Tibial nerve (tissue), 4 donors: ENCODE data around the gene STAMBP. TPM values are rescaled to one million over a fixed set of nuclear protein-coding genes. Genes with fewer than 3 reads are reported as not detected.
A peak's percentile ranks its signal among the peaks of the same experiment; 100 is the strongest.
"Not testable (repeated sequence)": the region's sequence is repeated elsewhere in the genome, so short reads cannot be mapped to it uniquely, and the experiment has no call there.

Experiments used
- DNase-seq, 2 donors: peaks; one replicate each; pipeline ENCODE4 v3.0.0-alpha.2; 2019; ENCODE audit warnings: low spot score in 2 of 2
- H3K27ac ChIP-seq, 4 donors: fragments of 200-600 bp; sonication (generic) in 3 of 4; one replicate each; pipeline ENCODE4 v1.5.1; 2017 to 2019; ENCODE audit warnings: mild to moderate bottlenecking in 1 of 4
- H3K27me3 ChIP-seq, 2 donors: fragments of 200-600 bp; sonication (generic) in 1 of 2; one replicate each; pipeline versions ENCODE4 v1.5.1 to v1.6.0; 2017 to 2019
- H3K36me3 ChIP-seq, 3 donors: fragments of 200-600 bp; sonication (generic); one replicate each; pipeline ENCODE4 v1.5.1; 2018 to 2019
- H3K4me1 ChIP-seq, 4 donors: fragments of 200-600 bp; sonication (generic) in 3 of 4; one replicate each; pipeline ENCODE4 v1.5.1; 2017 to 2019
- H3K4me3 ChIP-seq, 4 donors: fragments of 200-600 bp; sonication (generic) in 3 of 4; one replicate each; pipeline ENCODE4 v1.5.1; 2017 to 2019; ENCODE audit warnings: mild to moderate bottlenecking in 1 of 4, moderate library complexity in 1 of 4
- H3K9me3 ChIP-seq, 4 donors: fragments of 200-600 bp; sonication (generic) in 3 of 4; one replicate each; pipeline ENCODE4 v1.5.1; 2017 to 2019
- EP300 ChIP-seq, 2 donors: sonication (generic); formaldehyde crosslinking; IDR thresholded peaks; one replicate each; pipeline ENCODE4 v1.6.1; 2017; ENCODE audit warnings: antibody characterized with exemption in 2 of 2, mild to moderate bottlenecking in 1 of 2
- POLR2A ChIP-seq, 2 donors: fragments of 450-650 bp; IDR thresholded peaks; one replicate each; pipeline ENCODE4 v1.6.1; 2017; ENCODE audit warnings: antibody characterized with exemption in 2 of 2, mild to moderate bottlenecking in 2 of 2, moderate library complexity in 2 of 2
- WGBS, 2 donors: methylation state at CpG; one replicate each; pipeline ENCODE4 v1.1.5; 2018; 5-methylcytosine and 5-hydroxymethylcytosine counted together
- total RNA-seq, 4 donors: library from RNA; depleted of rRNA; stranded (reverse); fragments of >200 nt; gene quantifications; one replicate each; pipeline ENCODE4 v1.1.0, GENCODE V29; 2016
- TF ChIP-seq, protein P1 (sequence below), 5 experiments: fragments of 200-600 bp in 3 of 5; fragments of 450-650 bp in 2 of 5; sonication (generic) in 3 of 5; IDR thresholded peaks; one replicate each; pipeline ENCODE4 v1.5.1; 2016 to 2019; ENCODE audit warnings: antibody characterized with exemption in 5 of 5, mild to moderate bottlenecking in 3 of 5, moderate library complexity in 2 of 5

STAMBP gene
- total RNA-seq, 4 donors from 2014 or later, result 20.7 to 47.2 (median 24.8) TPM

GRCh38 chr2:73868204-73868978, 39.6 kb downstream of the STAMBP start:
- H3K36me3 ChIP-seq, result peaks cover 0 to 52% (median 5%) of the 10 kb centered on the region in 3 donors
- DNase-seq, result no peak
- TF ChIP-seq, protein P1, sequence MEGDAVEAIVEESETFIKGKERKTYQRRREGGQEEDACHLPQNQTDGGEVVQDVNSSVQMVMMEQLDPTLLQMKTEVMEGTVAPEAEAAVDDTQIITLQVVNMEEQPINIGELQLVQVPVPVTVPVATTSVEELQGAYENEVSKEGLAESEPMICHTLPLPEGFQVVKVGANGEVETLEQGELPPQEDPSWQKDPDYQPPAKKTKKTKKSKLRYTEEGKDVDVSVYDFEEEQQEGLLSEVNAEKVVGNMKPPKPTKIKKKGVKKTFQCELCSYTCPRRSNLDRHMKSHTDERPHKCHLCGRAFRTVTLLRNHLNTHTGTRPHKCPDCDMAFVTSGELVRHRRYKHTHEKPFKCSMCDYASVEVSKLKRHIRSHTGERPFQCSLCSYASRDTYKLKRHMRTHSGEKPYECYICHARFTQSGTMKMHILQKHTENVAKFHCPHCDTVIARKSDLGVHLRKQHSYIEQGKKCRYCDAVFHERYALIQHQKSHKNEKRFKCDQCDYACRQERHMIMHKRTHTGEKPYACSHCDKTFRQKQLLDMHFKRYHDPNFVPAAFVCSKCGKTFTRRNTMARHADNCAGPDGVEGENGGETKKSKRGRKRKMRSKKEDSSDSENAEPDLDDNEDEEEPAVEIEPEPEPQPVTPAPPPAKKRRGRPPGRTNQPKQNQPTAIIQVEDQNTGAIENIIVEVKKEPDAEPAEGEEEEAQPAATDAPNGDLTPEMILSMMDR (IDR thresholded peaks at IDR 0.05), result no peak
- no peak overlapping the region for H3K4me3 ChIP-seq
- no peaks in the 10 kb centered on the region for H3K27me3 ChIP-seq
- WGBS, 2 donors, result 83 to 90% methylated on average over 9 of the region's 9 CpGs
- H3K9me3 ChIP-seq, result no peaks in the 10 kb centered on the region
- no peak overlapping the region for H3K27ac ChIP-seq
- peaks cover 0 to 13% (median 2%) of the 10 kb centered on the region in 4 donors for H3K4me1 ChIP-seq

GRCh38 chr2:73870084-73870483, 41.3 kb downstream of the STAMBP start:
- H3K4me3 ChIP-seq, result no peak overlapping the region
- TF ChIP-seq EP300 (IDR thresholded peaks at IDR 0.05) (peak in 1 of 2 donors; percentile 48), POLR2A (IDR thresholded peaks at IDR 0.05) (no peak)
- 11 to 17% methylated on average over 4 of the region's 4 CpGs for WGBS, 2 donors
- H3K4me1 ChIP-seq, result peaks cover 0 to 13% (median 2%) of the 10 kb centered on the region in 4 donors
- H3K9me3 ChIP-seq, result no peaks in the 10 kb centered on the region
- H3K27me3 ChIP-seq, result no peaks in the 10 kb centered on the region
- peak; percentile 40 to 71 for DNase-seq
- peak overlapping the region in 3 of 4 donors; percentile 15 to 82 (median 76) for H3K27ac ChIP-seq
- H3K36me3 ChIP-seq, result peaks cover 0 to 36% (median 0%) of the 10 kb centered on the region in 3 donors

GRCh38 chr2:73877071-73877802, 48.5 kb downstream of the STAMBP start:
- no peaks in the 10 kb centered on the region for H3K9me3 ChIP-seq
- H3K27me3 ChIP-seq, result no peaks in the 10 kb centered on the region
- H3K4me3 ChIP-seq, result no peak overlapping the region
- no peaks in the 10 kb centered on the region for H3K4me1 ChIP-seq
- DNase-seq, result no peak
- WGBS, 2 donors, result 70 to 72% methylated on average over 9 of the region's 9 CpGs
- H3K27ac ChIP-seq, result no peak overlapping the region
- TF ChIP-seq EP300 (IDR thresholded peaks at IDR 0.05), result peak in 1 of 2 donors; percentile 23
- TF ChIP-seq, protein P1 (IDR thresholded peaks at IDR 0.05), result no peak
- peaks cover 0 to 2% (median 0%) of the 10 kb centered on the region in 3 donors for H3K36me3 ChIP-seq

GRCh38 chr2:73877984-73878383, 49.2 kb downstream of the STAMBP start:
- not testable (repeated sequence) for DNase-seq, H3K27me3 ChIP-seq, H3K9me3 ChIP-seq, H3K4me3 ChIP-seq, H3K27ac ChIP-seq, H3K4me1 ChIP-seq, H3K36me3 ChIP-seq
- WGBS, 2 donors, result 91% methylated on average over 5 of the region's 5 CpGs

GRCh38 chr2:73885406-73885805, 56.6 kb downstream of the STAMBP start:
- WGBS, 2 donors, result 44 to 54% methylated on average over 2 of the region's 2 CpGs
- DNase-seq, result no peak
- no peak overlapping the region for H3K4me3 ChIP-seq

More at GRCh38 chr2:73885406-73885805, 56.6 kb downstream of the STAMBP start:
- Histone ChIP-seq H3K9me3 (no peaks in the 10 kb centered on the region), H3K27ac (no peak overlapping the region), H3K36me3 (no peaks in the 10 kb centered on the region), H3K27me3 (peaks cover 0 to 4% of the 10 kb centered on the region in 2 donors), H3K4me1 (no peaks in the 10 kb centered on the region)
- TF ChIP-seq EP300 (IDR thresholded peaks at IDR 0.05), result no peak
- no peak for TF ChIP-seq POLR2A (IDR thresholded peaks at IDR 0.05)
- TF ChIP-seq, protein P1 (IDR thresholded peaks at IDR 0.05), result no peak
